Mucosa of rectum (tissue), 2 donors: ENCODE data around the gene ASIC4.

Source experiments
- H3K27ac ChIP-seq, 2 donors: one replicate each; pipeline ENCODE4 v1.7.0; 2013; ENCODE audit warnings: inconsistent platforms in 2 of 2, low read depth in 2 of 2, low read length in 2 of 2
- H3K27me3 ChIP-seq, 2 donors: one replicate each; pipeline ENCODE4 v1.7.0; 2013; ENCODE audit warnings: low read length in 2 of 2; ENCODE audit not compliant: control insufficient read depth in 2 of 2, insufficient read depth in 2 of 2
- H3K36me3 ChIP-seq, 2 donors: one replicate each; pipeline ENCODE4 v1.7.0; 2013; ENCODE audit warnings: low read length in 2 of 2; ENCODE audit not compliant: control insufficient read depth in 2 of 2, insufficient read depth in 2 of 2
- H3K4me1 ChIP-seq, 2 donors: one replicate each; pipeline ENCODE4 v1.7.0; 2013; ENCODE audit warnings: low read length in 2 of 2, mild to moderate bottlenecking in 1 of 2; ENCODE audit not compliant: control insufficient read depth in 2 of 2, insufficient read depth in 2 of 2
- H3K4me3 ChIP-seq, 2 donors: one replicate each; pipeline ENCODE4 v1.7.0; 2013; ENCODE audit warnings: low read length in 2 of 2
- H3K9ac ChIP-seq, 2 donors: one replicate each; pipeline ENCODE4 v1.7.0; 2013; ENCODE audit warnings: low read length in 2 of 2, low read depth in 1 of 2, mild to moderate bottlenecking in 1 of 2
- H3K9me3 ChIP-seq, 2 donors: one replicate each; pipeline ENCODE4 v1.7.0; 2013; ENCODE audit warnings: low read length in 2 of 2; ENCODE audit not compliant: control insufficient read depth in 2 of 2
- donor health status: healthy.
- donor health status: Normal muscosa, but diverticular disease.

ASIC4 gene

DNA sequence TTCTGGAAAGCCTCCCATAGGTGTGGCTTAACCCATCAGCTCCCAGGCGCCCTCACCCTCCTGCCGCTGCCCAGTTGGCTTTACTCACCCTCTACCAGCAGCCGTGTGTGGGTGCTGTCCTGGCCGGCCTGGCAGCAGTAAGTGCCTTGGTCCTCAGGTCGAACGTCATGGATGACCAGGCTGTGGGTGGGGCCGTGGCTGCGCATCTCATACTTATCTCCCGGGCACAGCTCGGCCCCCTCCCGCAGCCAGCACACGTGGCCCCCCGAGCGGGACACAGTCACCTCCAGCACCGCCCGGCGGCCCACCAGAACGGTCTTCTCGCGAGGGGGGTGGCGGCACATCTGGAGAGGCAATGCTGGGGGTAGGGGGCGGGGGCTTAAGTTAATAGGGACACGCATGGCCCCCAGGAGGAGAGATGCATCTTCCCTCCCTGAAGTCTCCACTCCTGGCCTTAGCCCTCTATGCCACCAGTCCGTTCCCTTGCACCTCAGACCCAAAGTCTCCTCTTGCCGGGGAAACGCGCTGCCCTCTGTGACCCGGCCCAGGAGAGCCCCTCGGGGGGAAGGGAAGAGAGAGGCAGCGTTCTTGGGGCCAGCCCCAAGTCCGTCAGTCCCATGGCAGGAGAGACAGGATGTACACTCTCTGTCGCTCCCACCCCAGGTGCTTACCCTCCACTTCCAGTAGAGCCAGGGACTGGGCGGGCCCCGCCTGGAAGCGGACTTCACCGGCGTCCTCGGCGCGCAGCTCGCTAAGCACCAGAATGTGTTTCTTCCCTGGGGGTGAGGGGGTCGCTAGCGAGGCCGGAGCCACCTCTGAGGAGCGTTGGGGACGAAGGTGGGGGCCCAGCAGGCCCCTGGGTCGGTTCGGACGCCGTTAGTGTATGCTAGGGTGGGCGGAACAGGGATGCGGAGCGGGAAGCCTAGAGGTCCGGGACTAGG lies 37.4 kb downstream of the ASIC4 start:
- Histone ChIP-seq H3K4me1 (peaks cover 8 to 9% of the 10 kb centered on the region in 2 donors), H3K9ac (no peak overlapping the region), H3K36me3 (no peaks in the 10 kb centered on the region), H3K4me3 (peak overlapping the region; percentile 64), H3K27ac (no peak overlapping the region), H3K9me3 (no peaks in the 10 kb centered on the region), H3K27me3 (peaks cover 17 to 22% of the 10 kb centered on the region in 2 donors)

GRCh38 chr2:219552382-219553167 lies 38.3 kb downstream of the ASIC4 start:
- H3K27ac ChIP-seq = no peak overlapping the region
- H3K9ac ChIP-seq = no peak overlapping the region
- H3K9me3 ChIP-seq = no peaks in the 10 kb centered on the region

DNA sequence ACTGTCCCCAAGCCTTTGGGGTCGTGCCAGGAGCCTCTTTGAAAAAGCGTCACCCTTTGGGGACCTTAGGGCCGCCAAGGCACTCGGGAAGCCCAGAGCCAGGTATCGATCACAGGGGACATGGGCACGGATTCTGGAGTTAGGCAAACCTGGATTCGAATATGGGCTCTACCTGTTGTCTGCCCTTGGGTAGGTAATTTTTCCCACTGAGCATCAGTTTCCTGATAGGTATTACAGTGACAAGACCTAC lies 38.8 kb downstream of the ASIC4 start:
- Histone ChIP-seq H3K36me3 (no peaks in the 10 kb centered on the region), H3K27me3 (peaks cover 17 to 22% of the 10 kb centered on the region in 2 donors), H3K9me3 (no peaks in the 10 kb centered on the region), H3K9ac (no peak overlapping the region), H3K4me1 (peaks cover 8 to 9% of the 10 kb centered on the region in 2 donors), H3K27ac (no peak overlapping the region), H3K4me3 (peak overlapping the region; percentile 64)

More at GRCh38 chr2:219552382-219553167, 38.3 kb downstream of the ASIC4 start:
- Histone ChIP-seq H3K36me3 (no peaks in the 10 kb centered on the region), H3K4me1 (peaks cover 8 to 9% of the 10 kb centered on the region in 2 donors), H3K27me3 (peaks cover 17 to 22% of the 10 kb centered on the region in 2 donors), H3K4me3 (peak overlapping the region; percentile 64)

GRCh38 chr2:219553463-219553963 lies 39.2 kb downstream of the ASIC4 start:
- H3K36me3 ChIP-seq = no peaks in the 10 kb centered on the region
- H3K9ac ChIP-seq = no peak overlapping the region
- peaks cover 8 to 9% of the 10 kb centered on the region in 2 donors for H3K4me1 ChIP-seq
- peaks cover 17 to 22% of the 10 kb centered on the region in 2 donors for H3K27me3 ChIP-seq
- H3K4me3 ChIP-seq = no peak overlapping the region
- H3K9me3 ChIP-seq = no peaks in the 10 kb centered on the region
- H3K27ac ChIP-seq = no peak overlapping the region

DNA sequence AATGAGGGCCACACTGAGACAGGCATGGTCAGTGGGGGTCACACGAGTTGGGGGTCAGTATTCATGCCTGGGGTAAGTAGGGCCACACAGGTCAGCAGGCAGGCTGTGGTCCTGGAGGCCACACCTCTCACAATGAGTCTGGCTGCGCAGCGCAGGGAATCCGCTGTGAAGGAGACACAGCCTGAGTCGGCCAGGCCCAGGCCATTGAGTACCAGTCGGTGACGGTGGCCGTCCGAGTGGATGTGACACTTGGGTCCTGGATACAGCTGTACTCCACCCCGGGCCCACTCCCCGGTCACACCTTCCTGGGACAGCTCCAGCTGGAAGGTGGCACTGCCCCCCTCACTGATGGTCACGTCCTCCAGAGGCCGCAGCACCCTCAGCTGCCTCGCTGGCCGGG lies 40.1 kb downstream of the ASIC4 start:
- Histone ChIP-seq H3K27ac (no peak overlapping the region), H3K36me3 (no peaks in the 10 kb centered on the region), H3K9me3 (no peaks in the 10 kb centered on the region), H3K9ac (no peak overlapping the region), H3K27me3 (peaks cover 17 to 22% of the 10 kb centered on the region in 2 donors), H3K4me1 (peaks cover 8 to 9% of the 10 kb centered on the region in 2 donors), H3K4me3 (no peak overlapping the region)

DNA sequence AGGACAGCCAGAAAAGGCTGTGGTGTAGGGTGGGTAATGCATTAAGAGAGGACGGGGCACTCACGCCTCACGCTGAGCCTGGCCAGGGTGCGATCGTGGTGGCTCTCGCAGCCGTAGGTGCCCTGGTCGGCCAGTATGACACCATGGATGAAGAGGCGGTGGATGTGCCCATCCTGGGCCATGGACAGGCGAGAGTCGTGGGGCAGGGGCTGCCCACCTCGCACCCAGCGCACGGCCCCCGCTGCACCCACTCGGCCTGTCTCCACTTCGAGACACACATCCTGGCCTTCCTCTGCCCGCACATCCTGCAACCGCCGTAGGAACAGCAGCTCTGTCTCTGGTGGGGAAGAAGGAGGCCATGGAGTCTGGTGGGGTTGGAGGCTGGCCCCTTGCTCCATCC lies 41.7 kb downstream of the ASIC4 start:
- Histone ChIP-seq H3K9ac (no peak overlapping the region), H3K9me3 (no peaks in the 10 kb centered on the region), H3K4me3 (no peak overlapping the region), H3K36me3 (no peaks in the 10 kb centered on the region), H3K4me1 (peaks cover 8 to 9% of the 10 kb centered on the region in 2 donors), H3K27me3 (peaks cover 17 to 19% of the 10 kb centered on the region in 2 donors), H3K27ac (no peak overlapping the region)

- Histone ChIP-seq H3K27ac (no peak overlapping the region), H3K9ac (no peak overlapping the region), H3K4me3 (no peak overlapping the region), H3K36me3 (no peaks in the 10 kb centered on the region), H3K9me3 (no peaks in the 10 kb centered on the region), H3K27me3 (peaks cover 16 to 17% of the 10 kb centered on the region in 2 donors), H3K4me1 (peaks cover 8 to 9% of the 10 kb centered on the region in 2 donors)
Observed at GRCh38 chr2:219556413-219556812, 42.1 kb downstream of the ASIC4 start.

- Histone ChIP-seq H3K4me1 (peaks cover 5 to 8% of the 10 kb centered on the region in 2 donors), H3K27me3 (peaks cover 13 to 17% of the 10 kb centered on the region in 2 donors), H3K9ac (no peak overlapping the region), H3K4me3 (no peak overlapping the region), H3K27ac (no peak overlapping the region), H3K36me3 (no peaks in the 10 kb centered on the region), H3K9me3 (no peaks in the 10 kb centered on the region)
Observed at GRCh38 chr2:219557320-219557719, 43.0 kb downstream of the ASIC4 start.

- H3K4me1 ChIP-seq = peaks cover under 1 to 3% of the 10 kb centered on the region in 2 donors
- H3K36me3 ChIP-seq = no peaks in the 10 kb centered on the region
Observed at GRCh38 chr2:219557791-219558785, 43.8 kb downstream of the ASIC4 start.

More at GRCh38 chr2:219557791-219558785, 43.8 kb downstream of the ASIC4 start:
- H3K27ac ChIP-seq = no peak overlapping the region
- H3K9ac ChIP-seq = no peak overlapping the region
- H3K9me3 ChIP-seq = no peaks in the 10 kb centered on the region
- no peak overlapping the region for H3K4me3 ChIP-seq
- H3K27me3 ChIP-seq = peaks cover 10 to 13% of the 10 kb centered on the region in 2 donors
